Measurements from ENCODE around the gene FAM227A. TPM values are rescaled to one million over a fixed set of nuclear protein-coding genes. Genes with fewer than 3 reads are reported as not detected.

The FAM227A gene
- total and polyA plus RNA-seq, 2 donors (not counting 3 experiments of a cell fraction or from before 2014, with no cell fraction given) = 0.58 to 1.9 TPM

DNA sequence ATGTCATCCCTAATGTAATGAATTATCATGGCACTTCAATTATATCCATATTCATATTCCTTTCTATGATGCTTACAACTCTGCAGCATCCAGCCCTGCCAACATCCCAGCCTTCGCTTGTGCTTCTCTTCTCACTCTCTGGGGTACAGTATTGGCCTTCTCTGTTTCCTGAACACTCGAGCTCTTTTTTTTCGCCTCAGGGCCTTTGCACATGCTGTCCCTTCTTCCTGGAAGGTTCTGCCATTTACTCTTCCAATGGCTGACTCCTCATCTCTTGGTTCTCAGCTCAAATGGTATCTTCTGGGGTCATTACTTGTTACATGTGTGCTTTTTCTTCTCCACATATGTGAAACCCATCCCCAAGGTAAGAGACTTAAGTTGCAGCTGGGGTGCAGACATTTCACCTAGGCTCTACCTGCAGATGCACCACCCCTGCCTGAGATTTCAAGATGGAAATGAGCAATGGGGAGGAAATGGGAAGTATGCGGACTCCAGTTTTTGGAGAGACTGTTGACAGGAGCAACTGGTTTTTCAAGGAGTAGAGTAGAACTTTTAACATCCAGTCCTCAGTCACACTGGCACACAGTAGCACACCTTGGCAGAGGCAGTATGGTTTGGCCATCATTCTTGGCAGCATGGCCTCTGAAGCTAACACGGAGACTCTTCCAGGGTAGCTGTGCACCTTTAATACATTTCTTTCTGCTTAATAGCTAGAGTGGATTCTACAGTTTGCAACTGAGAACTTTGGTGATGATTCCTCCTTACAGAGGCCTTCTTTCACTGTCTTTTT, 43.8 kb downstream of the FAM227A start:
- no peaks in the 10 kb centered on the region for H3K27me3 ChIP-seq (ENCODE audit: control insufficient read depth in 2 of 2, insufficient read depth in 2 of 2, low read length in 2 of 2)
- H3K9ac ChIP-seq (replicated peaks; ENCODE audit: extremely low read depth, insufficient read depth, low read length) = no peak overlapping the region
- H4K20me1 ChIP-seq (replicated peaks; ENCODE audit: control insufficient read depth, extremely low read depth, insufficient read depth, low read length) = no peaks in the 10 kb centered on the region
- no peak overlapping the region for H3K4me2 ChIP-seq (ENCODE audit: insufficient read depth, low read length)
- FAIRE-seq (no peak), DNase-seq (ENCODE audit: low read depth, low spot score) (no peak)
- intact Hi-C loops (cut with micrococcal nuclease) (no loop called here), dilution Hi-C loops (cut with MboI; ENCODE audit: extremely low pct_ligation_motif_present, low sequenced_read_pairs) (no loop called here)
- TF ChIP-seq FOS (IDR thresholded peaks at IDR 0.05; ENCODE audit: borderline replicate concordance, insufficient read depth, low read length) = no peak
- no peak for TF ChIP-seq GATA2 (IDR thresholded peaks at IDR 0.05; ENCODE audit: insufficient read depth, insufficient read length, low read depth, low read length)
- TF ChIP-seq, protein P1, sequence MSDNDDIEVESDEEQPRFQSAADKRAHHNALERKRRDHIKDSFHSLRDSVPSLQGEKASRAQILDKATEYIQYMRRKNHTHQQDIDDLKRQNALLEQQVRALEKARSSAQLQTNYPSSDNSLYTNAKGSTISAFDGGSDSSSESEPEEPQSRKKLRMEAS (IDR thresholded peaks at IDR 0.05; ENCODE audit: insufficient read depth, insufficient read length) = no peak
- TF ChIP-seq POLR2A (IDR thresholded peaks at IDR 0.05; ENCODE audit: low read depth, low read length) = no peak
- no peak for TF ChIP-seq EZH2 (IDR thresholded peaks at IDR 0.05; ENCODE audit: borderline replicate concordance, low read depth, low read length, severe bottlenecking)
- TF ChIP-seq, protein P2, sequence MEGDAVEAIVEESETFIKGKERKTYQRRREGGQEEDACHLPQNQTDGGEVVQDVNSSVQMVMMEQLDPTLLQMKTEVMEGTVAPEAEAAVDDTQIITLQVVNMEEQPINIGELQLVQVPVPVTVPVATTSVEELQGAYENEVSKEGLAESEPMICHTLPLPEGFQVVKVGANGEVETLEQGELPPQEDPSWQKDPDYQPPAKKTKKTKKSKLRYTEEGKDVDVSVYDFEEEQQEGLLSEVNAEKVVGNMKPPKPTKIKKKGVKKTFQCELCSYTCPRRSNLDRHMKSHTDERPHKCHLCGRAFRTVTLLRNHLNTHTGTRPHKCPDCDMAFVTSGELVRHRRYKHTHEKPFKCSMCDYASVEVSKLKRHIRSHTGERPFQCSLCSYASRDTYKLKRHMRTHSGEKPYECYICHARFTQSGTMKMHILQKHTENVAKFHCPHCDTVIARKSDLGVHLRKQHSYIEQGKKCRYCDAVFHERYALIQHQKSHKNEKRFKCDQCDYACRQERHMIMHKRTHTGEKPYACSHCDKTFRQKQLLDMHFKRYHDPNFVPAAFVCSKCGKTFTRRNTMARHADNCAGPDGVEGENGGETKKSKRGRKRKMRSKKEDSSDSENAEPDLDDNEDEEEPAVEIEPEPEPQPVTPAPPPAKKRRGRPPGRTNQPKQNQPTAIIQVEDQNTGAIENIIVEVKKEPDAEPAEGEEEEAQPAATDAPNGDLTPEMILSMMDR (IDR thresholded peaks at IDR 0.05; ENCODE audit: extremely low read depth in 1 of 2, insufficient read depth in 1 of 2, low read depth in 1 of 2, low read length in 2 of 2) = no peak
- no peak for TF ChIP-seq POLR2AphosphoS5 (IDR thresholded peaks at IDR 0.05; ENCODE audit: insufficient read depth, low read depth, low read length)
- no peak for TF ChIP-seq MYC (IDR thresholded peaks at IDR 0.05; ENCODE audit: low read depth, low read length)
- TF ChIP-seq JUN (IDR thresholded peaks at IDR 0.05; ENCODE audit: borderline replicate concordance, insufficient read depth, insufficient read length, low read depth) = no peak
- H3K36me3 ChIP-seq (ENCODE audit: control insufficient read depth in 2 of 2, extremely low read depth in 1 of 2, insufficient read depth in 2 of 2, low read length in 2 of 2) = no peaks in the 10 kb centered on the region
- H3K4me3 ChIP-seq (replicated peaks in 1 of 3; ENCODE audit: insufficient read depth in 1 of 3, low read depth in 1 of 3, low read length in 3 of 3) = no peak overlapping the region
- no peaks in the 10 kb centered on the region for H3K9me3 ChIP-seq (replicated peaks; ENCODE audit: control insufficient read depth, insufficient read depth, low read length)
- no TSS peak for BruUV-seq (replicated peaks)
- H3K9me1 ChIP-seq (replicated peaks; ENCODE audit: control insufficient read depth, extremely low read depth, insufficient read depth, low read length) = no peaks in the 10 kb centered on the region
- ChIA-PET POLR2A (no interaction called here), CTCF (interaction anchor here (1.3 to 1.8 kb wide), 4 partner anchors 9 to 561 kb away, joined by 3 to 5 read pairs (median 4); no protein-coding TSS in a partner anchor)
- H3K27ac ChIP-seq (ENCODE audit: insufficient read depth, low read depth, low read length) = no peak overlapping the region
- H3K4me1 ChIP-seq (ENCODE audit: control insufficient read depth, extremely low read depth, insufficient read depth, low read length) = no peaks in the 10 kb centered on the region
- H3K79me2 ChIP-seq (ENCODE audit: control insufficient read depth, insufficient read depth, low read length) = no peaks in the 10 kb centered on the region
- H2AFZ ChIP-seq (ENCODE audit: low read depth, low read length) = no peak overlapping the region

Data from endothelial cell of umbilical vein (primary cell).